Hepatocyte (in vitro differentiated cells): ENCODE data around the gene NMRAL1. TPM values are rescaled to one million over a fixed set of nuclear protein-coding genes. Genes with fewer than 3 reads are reported as not detected.

Experiments
- DNase-seq: peaks from one replicate; pipeline ENCODE4 v3.0.0-alpha.2; 2016; ENCODE audit warnings: low spot score
- H2AFZ ChIP-seq: fragments of 200-600 bp; sonication (generic); 2 replicates; pipeline ENCODE4 v1.6.0; 2016; ENCODE audit warnings: antibody characterized with exemption, mild to moderate bottlenecking
- H3K27ac ChIP-seq: fragments of 200-600 bp; sonication (generic); 2 replicates; pipeline ENCODE4 v1.5.1; 2016; ENCODE audit warnings: mild to moderate bottlenecking
- H3K27me3 ChIP-seq: fragments of 200-600 bp; sonication (generic); 2 replicates; pipeline ENCODE4 v1.6.1; 2016
- H3K36me3 ChIP-seq: fragments of 200-600 bp; sonication (generic); replicated peaks from 2 replicates; pipeline ENCODE4 v1.5.1; 2016; ENCODE audit warnings: low read depth; ENCODE audit not compliant: insufficient read depth
- H3K4me1 ChIP-seq: fragments of 200-600 bp; sonication (generic); 2 replicates; pipeline ENCODE4 v1.5.1; 2016; ENCODE audit warnings: mild to moderate bottlenecking, moderate library complexity; ENCODE audit not compliant: insufficient read depth
- H3K4me2 ChIP-seq: fragments of 200-600 bp; sonication (generic); 2 replicates; pipeline ENCODE4 v1.6.0; 2016
- H3K4me3 ChIP-seq: fragments of 200-600 bp; sonication (generic); 2 replicates; pipeline ENCODE4 v1.5.1; 2016; ENCODE audit warnings: mild to moderate bottlenecking
- H3K79me2 ChIP-seq: fragments of 200-600 bp; sonication (generic); 2 replicates; pipeline ENCODE4 v1.6.0; 2017; ENCODE audit warnings: mild to moderate bottlenecking
- H3K9me2 ChIP-seq: fragments of 200-600 bp; sonication (generic); replicated peaks from 2 replicates; pipeline ENCODE4 v1.6.0; 2017; ENCODE audit warnings: mild to moderate bottlenecking; ENCODE audit not compliant: insufficient read depth
- H3K9me3 ChIP-seq: fragments of 200-600 bp; sonication (generic); 2 replicates; pipeline ENCODE4 v1.5.1; 2016; ENCODE audit warnings: low read depth, mild to moderate bottlenecking
- H4K20me1 ChIP-seq: fragments of 200-600 bp; sonication (generic); 2 replicates; pipeline ENCODE4 v1.6.0; 2016; ENCODE audit warnings: mild to moderate bottlenecking; ENCODE audit not compliant: insufficient read depth, poor library complexity, severe bottlenecking
- EZH2 ChIP-seq: fragments of 200-600 bp; sonication (generic); IDR thresholded peaks from 2 replicates; pipeline ENCODE4 v1.6.1; 2016; ENCODE audit warnings: antibody characterized with exemption, mild to moderate bottlenecking, borderline replicate concordance
- EZH2phosphoT487 ChIP-seq: fragments of 200-600 bp; sonication (generic); IDR thresholded peaks from one replicate; pipeline ENCODE4 v1.6.1; 2018; ENCODE audit warnings: antibody characterized with exemption, mild to moderate bottlenecking, low read depth, moderate library complexity; ENCODE audit not compliant: unreplicated experiment, severe bottlenecking
- WGBS: methylation state at CpG from one replicate; pipeline ENCODE4 v1.1.6; 2016; ENCODE audit warnings: low lambda C conversion rate; ENCODE audit errors: missing lambda C conversion rate; 5-methylcytosine and 5-hydroxymethylcytosine counted together
- polyA plus RNA-seq: library from polyadenylated mRNA; unstranded; fragments of >200 nt; fragmentation: Nextera tagmentation; extraction: Ambion mirVana; gene quantifications from 2 replicates; pipeline ENCODE4 v1.2.1, GENCODE V29; 2016
- total RNA-seq: library from RNA; depleted of rRNA; stranded (reverse); fragments of >200 nt; gene quantifications from 2 replicates; pipeline ENCODE4 v1.2.3, GENCODE V29; 2014
- TF ChIP-seq, protein P1 (sequence below): fragments of 200-600 bp; sonication (generic); IDR thresholded peaks from 2 replicates; pipeline ENCODE4 v1.5.1; 2016; ENCODE audit warnings: antibody characterized with exemption, mild to moderate bottlenecking; ENCODE audit not compliant: poor library complexity

Gene NMRAL1
- total and polyA plus RNA-seq, 2 experiments from 2014 or later: 47.5 to 47.6 TPM

DNA sequence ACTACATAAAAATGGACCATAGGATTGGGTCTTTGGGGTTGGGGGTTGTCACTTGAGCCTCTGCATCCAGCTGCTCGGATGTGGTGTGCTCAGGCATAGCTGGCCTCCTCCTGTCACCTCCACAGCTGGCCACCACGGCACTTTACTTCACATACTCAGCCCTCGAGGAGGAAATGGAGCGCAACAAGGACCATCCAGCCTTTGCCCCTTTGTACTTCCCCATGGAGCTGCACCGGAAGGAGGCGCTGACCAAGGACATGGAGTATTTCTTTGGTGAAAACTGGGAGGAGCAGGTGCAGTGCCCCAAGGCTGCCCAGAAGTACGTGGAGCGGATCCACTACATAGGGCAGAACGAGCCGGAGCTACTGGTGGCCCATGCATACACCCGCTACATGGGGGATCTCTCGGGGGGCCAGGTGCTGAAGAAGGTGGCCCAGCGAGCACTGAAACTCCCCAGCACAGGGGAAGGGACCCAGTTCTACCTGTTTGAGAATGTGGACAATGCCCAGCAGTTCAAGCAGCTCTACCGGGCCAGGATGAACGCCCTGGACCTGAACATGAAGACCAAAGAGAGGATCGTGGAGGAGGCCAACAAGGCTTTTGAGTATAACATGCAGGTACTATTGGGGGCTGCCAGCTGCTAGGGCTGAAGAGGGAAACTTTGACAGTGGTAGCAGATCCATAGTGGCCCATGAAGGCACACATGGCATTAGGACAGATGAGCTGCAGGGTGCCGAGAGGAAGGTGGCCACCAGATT, 33.3 kb upstream of the NMRAL1 start:
- Histone ChIP-seq H4K20me1 (no peaks in the 10 kb centered on the region), H3K9me2 (no peaks in the 10 kb centered on the region), H3K4me1 (no peaks in the 10 kb centered on the region), H3K79me2 (peaks cover 11% of the 10 kb centered on the region), H3K27ac (no peak overlapping the region), H3K9me3 (no peaks in the 10 kb centered on the region), H3K27me3 (no peaks in the 10 kb centered on the region), H3K36me3 (no peaks in the 10 kb centered on the region), H3K4me2 (no peak overlapping the region), H2AFZ (no peak overlapping the region), H3K4me3 (no peak overlapping the region)
- TF ChIP-seq EZH2: no peak
- TF ChIP-seq, protein P1, sequence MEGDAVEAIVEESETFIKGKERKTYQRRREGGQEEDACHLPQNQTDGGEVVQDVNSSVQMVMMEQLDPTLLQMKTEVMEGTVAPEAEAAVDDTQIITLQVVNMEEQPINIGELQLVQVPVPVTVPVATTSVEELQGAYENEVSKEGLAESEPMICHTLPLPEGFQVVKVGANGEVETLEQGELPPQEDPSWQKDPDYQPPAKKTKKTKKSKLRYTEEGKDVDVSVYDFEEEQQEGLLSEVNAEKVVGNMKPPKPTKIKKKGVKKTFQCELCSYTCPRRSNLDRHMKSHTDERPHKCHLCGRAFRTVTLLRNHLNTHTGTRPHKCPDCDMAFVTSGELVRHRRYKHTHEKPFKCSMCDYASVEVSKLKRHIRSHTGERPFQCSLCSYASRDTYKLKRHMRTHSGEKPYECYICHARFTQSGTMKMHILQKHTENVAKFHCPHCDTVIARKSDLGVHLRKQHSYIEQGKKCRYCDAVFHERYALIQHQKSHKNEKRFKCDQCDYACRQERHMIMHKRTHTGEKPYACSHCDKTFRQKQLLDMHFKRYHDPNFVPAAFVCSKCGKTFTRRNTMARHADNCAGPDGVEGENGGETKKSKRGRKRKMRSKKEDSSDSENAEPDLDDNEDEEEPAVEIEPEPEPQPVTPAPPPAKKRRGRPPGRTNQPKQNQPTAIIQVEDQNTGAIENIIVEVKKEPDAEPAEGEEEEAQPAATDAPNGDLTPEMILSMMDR: no peak
- TF ChIP-seq EZH2phosphoT487: no peak
- WGBS: 96% methylated on average over 17 of the region's 17 CpGs
- DNase-seq: no peak

DNA sequence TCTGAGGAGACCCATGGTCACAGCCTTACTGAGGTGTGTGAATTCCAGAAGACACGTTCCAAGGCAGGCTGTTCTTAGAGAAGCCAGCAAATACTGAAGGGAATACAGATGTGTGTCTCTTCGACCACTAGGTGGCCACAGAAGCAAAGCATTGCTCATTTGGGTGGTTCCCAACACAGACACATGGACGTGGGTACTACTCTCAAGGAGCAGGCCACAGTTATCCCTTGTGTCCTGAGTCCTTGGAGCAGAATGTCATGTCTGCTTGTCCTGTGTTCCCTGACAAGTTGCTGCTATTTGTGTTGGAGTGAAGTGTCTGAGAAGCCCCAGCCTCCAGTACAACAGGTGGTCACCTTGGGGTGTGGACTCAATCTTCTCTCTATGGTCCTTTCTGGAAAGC, 32.0 kb upstream of the NMRAL1 start:
- Histone ChIP-seq H3K36me3 (no peaks in the 10 kb centered on the region), H3K4me2 (no peak overlapping the region), H3K4me1 (peaks cover 6% of the 10 kb centered on the region), H3K79me2 (peaks cover 24% of the 10 kb centered on the region), H3K9me3 (no peaks in the 10 kb centered on the region), H3K27me3 (no peaks in the 10 kb centered on the region), H4K20me1 (no peaks in the 10 kb centered on the region), H3K4me3 (no peak overlapping the region), H3K9me2 (no peaks in the 10 kb centered on the region), H2AFZ (no peak overlapping the region), H3K27ac (no peak overlapping the region)
- DNase-seq: peak; percentile 87
- TF ChIP-seq, protein P1: peak; percentile 75
- no peak for TF ChIP-seq EZH2
- WGBS: 2% methylated on average over 3 of the region's 3 CpGs

DNA sequence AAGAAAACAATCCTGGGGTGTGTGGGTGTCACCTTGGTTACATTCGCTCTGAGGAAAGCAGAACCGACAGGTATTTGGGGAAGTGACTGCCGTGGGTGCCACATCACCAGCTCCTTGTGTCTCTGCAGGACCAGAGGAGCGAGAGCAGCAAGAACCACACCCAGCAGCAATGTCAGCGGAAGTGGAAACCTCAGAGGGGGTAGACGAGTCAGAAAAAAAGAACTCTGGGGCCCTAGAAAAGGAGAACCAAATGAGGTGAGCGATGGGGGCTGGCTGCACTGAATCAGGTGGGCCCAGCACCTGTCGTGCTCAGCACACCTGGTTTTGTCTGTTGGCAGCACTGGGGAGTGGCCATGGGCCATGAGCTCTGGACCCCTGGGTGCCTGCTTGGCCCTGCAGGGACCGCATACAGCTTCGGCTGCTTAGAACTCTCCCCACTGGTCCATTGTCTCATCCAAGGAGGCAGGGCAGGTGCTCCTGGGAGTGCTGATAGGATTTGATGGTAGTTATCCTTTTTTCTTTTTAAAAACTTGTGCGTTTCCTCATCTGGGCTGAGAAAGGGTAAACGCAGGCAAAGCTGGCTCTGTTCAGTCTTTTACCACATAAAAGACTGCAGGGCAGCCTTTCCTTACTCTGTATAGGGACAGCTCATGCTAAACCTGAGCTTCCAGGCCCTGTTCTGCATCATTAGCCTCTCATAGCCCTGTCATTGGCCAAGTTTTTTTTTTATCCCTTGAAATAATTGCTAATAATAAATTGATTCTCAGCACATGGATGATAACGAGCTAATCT, 31.1 kb upstream of the NMRAL1 start:
- no peak overlapping the region for H3K4me3 ChIP-seq
- H3K9me2 ChIP-seq: no peaks in the 10 kb centered on the region
- H3K79me2 ChIP-seq: peaks cover 25% of the 10 kb centered on the region
- no peak for DNase-seq
- no peaks in the 10 kb centered on the region for H3K36me3 ChIP-seq
- H3K27me3 ChIP-seq: no peaks in the 10 kb centered on the region
- H4K20me1 ChIP-seq: no peaks in the 10 kb centered on the region
- H3K9me3 ChIP-seq: no peaks in the 10 kb centered on the region
- 93% methylated on average over 13 of the region's 13 CpGs for WGBS
- peaks cover 15% of the 10 kb centered on the region for H3K4me1 ChIP-seq
- H3K4me2 ChIP-seq: no peak overlapping the region
- H3K27ac ChIP-seq: no peak overlapping the region
- H2AFZ ChIP-seq: no peak overlapping the region
- TF ChIP-seq EZH2 (no peak), EZH2phosphoT487 (no peak)
- TF ChIP-seq, protein P1: no peak
